Measurements from ENCODE around the gene ESPN. TPM values are rescaled to one million over a fixed set of nuclear protein-coding genes. Genes with fewer than 3 reads are reported as not detected.

ESPN gene
- total RNA-seq, 1 experiment from 2014 or later: 2.2 TPM

GRCh38 chr1:6484826-6485167 lies 60.2 kb downstream of the ESPN start:
- Mint-ChIP-seq H3K36me3 (ENCODE audit: insufficient read depth, unreplicated experiment) (peaks cover 9% of the 10 kb centered on the region), H3K4me1 (ENCODE audit: low read depth, unreplicated experiment) (no peaks in the 10 kb centered on the region), H3K9me3 (ENCODE audit: low read depth, unreplicated experiment) (no peaks in the 10 kb centered on the region), H3K27me3 (ENCODE audit: unreplicated experiment) (peaks cover 59% of the 10 kb centered on the region), H3K27ac (ENCODE audit: unreplicated experiment) (no peak overlapping the region), H3K4me3 (ENCODE audit: low read depth, unreplicated experiment) (peak overlapping the region; percentile 33)
- no peak for TF ChIP-seq CTCF (IDR thresholded peaks at IDR 0.05; ENCODE audit: unreplicated experiment)
- CTCF ChIA-PET: no interaction called here
- intact Hi-C loops (cut with micrococcal nuclease; ENCODE audit: unreplicated experiment): loop anchor here (5.0 kb wide), 2 partner anchors 163 to 733 kb away; no protein-coding TSS in a partner anchor
- DNase-seq: no peak
- no TSS peak for BruUV-seq (replicated peaks)

- H3K27ac Mint-ChIP-seq (ENCODE audit: unreplicated experiment): no peak overlapping the region
- TF ChIP-seq CTCF (IDR thresholded peaks at IDR 0.05; ENCODE audit: unreplicated experiment): no peak
- DNase-seq: no peak
- H3K27me3 Mint-ChIP-seq (ENCODE audit: unreplicated experiment): peaks cover 59% of the 10 kb centered on the region
- peak overlapping the region; percentile 57 for H3K4me3 Mint-ChIP-seq (ENCODE audit: low read depth, unreplicated experiment)
- no peaks in the 10 kb centered on the region for H3K9me3 Mint-ChIP-seq (ENCODE audit: low read depth, unreplicated experiment)
- no peaks in the 10 kb centered on the region for H3K4me1 Mint-ChIP-seq (ENCODE audit: low read depth, unreplicated experiment)
- BruUV-seq (replicated peaks): no TSS peak
- intact Hi-C loops (cut with micrococcal nuclease; ENCODE audit: unreplicated experiment): loop anchor here (5.0 kb wide), 2 partner anchors 162 to 732 kb away; no protein-coding TSS in a partner anchor
- H3K36me3 Mint-ChIP-seq (ENCODE audit: insufficient read depth, unreplicated experiment): peaks cover 15% of the 10 kb centered on the region
- CTCF ChIA-PET: interaction anchor here (0.9 kb wide), 1 partner anchor 9 kb away, joined by 6 read pairs; no protein-coding TSS in a partner anchor
Measured at GRCh38 chr1:6485168-6486101, 60.9 kb downstream of the ESPN start.

- Mint-ChIP-seq H3K27me3 (ENCODE audit: unreplicated experiment) (peaks cover 64% of the 10 kb centered on the region), H3K27ac (ENCODE audit: unreplicated experiment) (no peak overlapping the region), H3K4me3 (ENCODE audit: low read depth, unreplicated experiment) (peak overlapping the region; percentile 57), H3K36me3 (ENCODE audit: insufficient read depth, unreplicated experiment) (peaks cover 15% of the 10 kb centered on the region), H3K9me3 (ENCODE audit: low read depth, unreplicated experiment) (no peaks in the 10 kb centered on the region), H3K4me1 (ENCODE audit: low read depth, unreplicated experiment) (peaks cover 5% of the 10 kb centered on the region)
- intact Hi-C loops (cut with micrococcal nuclease; ENCODE audit: unreplicated experiment): loop anchor here (5.0 kb wide), 2 partner anchors 161 to 731 kb away; no protein-coding TSS in a partner anchor
- CTCF ChIA-PET: interaction anchor here (0.9 kb wide), 1 partner anchor 10 kb away, joined by 6 read pairs; no protein-coding TSS in a partner anchor
- DNase-seq: peak; percentile 88
- TF ChIP-seq CTCF (IDR thresholded peaks at IDR 0.05; ENCODE audit: unreplicated experiment): peak; percentile 78
- no TSS peak for BruUV-seq (replicated peaks)
Measured at GRCh38 chr1:6486433-6487011, 61.9 kb downstream of the ESPN start.

- CTCF ChIA-PET: no interaction called here
- no peaks in the 10 kb centered on the region for H3K9me3 Mint-ChIP-seq (ENCODE audit: low read depth, unreplicated experiment)
- intact Hi-C loops (cut with micrococcal nuclease; ENCODE audit: unreplicated experiment): loop anchor here (5.0 kb wide), 2 partner anchors 159 to 729 kb away; no protein-coding TSS in a partner anchor
- peaks cover 59% of the 10 kb centered on the region for H3K27me3 Mint-ChIP-seq (ENCODE audit: unreplicated experiment)
- H3K27ac Mint-ChIP-seq (ENCODE audit: unreplicated experiment): no peak overlapping the region
- DNase-seq: no peak
- peaks cover 11% of the 10 kb centered on the region for H3K36me3 Mint-ChIP-seq (ENCODE audit: insufficient read depth, unreplicated experiment)
- H3K4me1 Mint-ChIP-seq (ENCODE audit: low read depth, unreplicated experiment): peaks cover 10% of the 10 kb centered on the region
- H3K4me3 Mint-ChIP-seq (ENCODE audit: low read depth, unreplicated experiment): no peak overlapping the region
- no TSS peak for BruUV-seq (replicated peaks)
- TF ChIP-seq CTCF (IDR thresholded peaks at IDR 0.05; ENCODE audit: unreplicated experiment): no peak
Measured at GRCh38 chr1:6487804-6488484, 63.4 kb downstream of the ESPN start.

Measured in Calu3 (cell line).